KOPT-K1 (cell line): ENCODE data around the gene PDE7B.

Source experiments
- H3K27ac ChIP-seq: fragments of 200-600 bp; sonication (generic); 2 replicates; pipeline ENCODE4 v1.5.1; 2016; ENCODE audit warnings: antibody characterized with exemption, mild to moderate bottlenecking, low read depth, low read length; ENCODE audit not compliant: poor library complexity, severe bottlenecking
- H3K36me3 ChIP-seq: fragments of 200-600 bp; sonication (generic); 2 replicates; pipeline ENCODE4 v1.5.1; 2017; ENCODE audit warnings: antibody characterized with exemption, mild to moderate bottlenecking, low read length, moderate library complexity; ENCODE audit not compliant: insufficient read depth
- H3K9me3 ChIP-seq: fragments of 200-600 bp; sonication (generic); 2 replicates; pipeline ENCODE4 v1.5.1; 2017; ENCODE audit warnings: antibody characterized with exemption, low read length, mild to moderate bottlenecking; ENCODE audit not compliant: insufficient read depth, poor library complexity, severe bottlenecking

PDE7B gene

GRCh38 chr6:136058852-136059251, 207.4 kb downstream of the PDE7B start:
- Histone ChIP-seq H3K27ac (no peak overlapping the region), H3K9me3 (no peaks in the 10 kb centered on the region), H3K36me3 (no peaks in the 10 kb centered on the region)

DNA sequence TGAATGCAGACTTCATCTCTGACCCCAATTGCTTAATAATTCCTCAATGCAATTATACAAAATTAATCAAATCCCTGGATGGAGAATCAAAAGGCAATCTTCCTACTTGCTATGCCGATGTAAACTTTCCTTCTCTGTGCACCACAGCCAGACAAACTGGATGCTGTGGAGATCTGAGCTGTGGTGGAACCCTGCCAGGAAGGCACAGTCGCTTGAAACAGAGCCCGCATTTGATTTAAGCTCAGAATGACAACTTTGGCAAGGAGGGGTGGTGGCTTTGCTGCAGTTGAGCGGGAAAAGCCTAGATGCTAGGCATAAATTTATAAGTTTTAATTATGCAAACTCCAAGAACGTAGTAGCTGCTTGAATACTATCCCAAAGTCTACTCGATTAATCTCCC, 207.8 kb downstream of the PDE7B start:
- Histone ChIP-seq H3K36me3 (no peaks in the 10 kb centered on the region), H3K27ac (no peak overlapping the region), H3K9me3 (no peaks in the 10 kb centered on the region)

DNA sequence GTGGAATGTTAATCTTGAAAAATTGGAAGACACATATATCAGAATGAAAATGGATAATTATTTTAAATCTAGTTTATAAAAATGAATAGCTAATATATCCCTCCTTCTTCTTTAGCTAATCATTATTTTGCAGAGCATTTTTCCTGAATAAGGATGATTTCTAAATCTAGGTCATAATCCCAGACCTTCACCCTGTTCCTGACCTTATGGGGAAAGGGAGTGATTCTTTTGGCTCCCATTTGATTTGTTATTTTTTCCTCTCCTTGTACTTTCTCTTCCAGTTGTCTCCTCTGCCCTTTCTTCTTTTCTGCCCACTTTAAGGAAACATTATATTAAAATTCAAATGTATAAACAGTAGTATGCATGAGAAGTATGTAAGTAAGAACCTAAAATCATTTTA, 208.6 kb downstream of the PDE7B start:
- Histone ChIP-seq H3K9me3 (no peaks in the 10 kb centered on the region), H3K36me3 (no peaks in the 10 kb centered on the region), H3K27ac (no peak overlapping the region)

DNA sequence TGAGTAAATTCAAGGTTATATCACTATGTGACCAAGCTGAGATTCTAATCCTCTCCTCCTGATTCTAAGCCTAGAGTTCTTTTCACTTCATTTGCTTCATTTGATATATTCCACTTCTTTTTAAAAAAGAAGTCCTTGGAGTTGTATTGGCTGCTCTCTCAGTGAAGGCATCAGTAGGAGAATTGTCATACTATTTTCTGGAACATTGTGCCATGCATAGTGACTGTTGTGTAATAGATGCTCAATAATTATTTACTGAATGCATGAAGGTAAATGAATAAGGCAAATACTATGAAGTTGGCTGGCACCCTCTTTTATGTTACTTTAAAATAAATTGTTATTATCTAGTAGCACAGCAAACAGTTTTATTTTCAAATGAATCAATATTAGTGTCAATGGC, 209.3 kb downstream of the PDE7B start:
- Histone ChIP-seq H3K9me3 (no peaks in the 10 kb centered on the region), H3K36me3 (no peaks in the 10 kb centered on the region), H3K27ac (no peak overlapping the region)

GRCh38 chr6:136061701-136062100, 210.2 kb downstream of the PDE7B start:
- H3K9me3 ChIP-seq: no peaks in the 10 kb centered on the region
- no peaks in the 10 kb centered on the region for H3K36me3 ChIP-seq
- no peak overlapping the region for H3K27ac ChIP-seq

GRCh38 chr6:136063096-136063495, 211.6 kb downstream of the PDE7B start:
- H3K9me3 ChIP-seq: no peaks in the 10 kb centered on the region

GRCh38 chr6:136066005-136066404, 214.5 kb downstream of the PDE7B start:
- H3K27ac ChIP-seq: no peak overlapping the region
- no peaks in the 10 kb centered on the region for H3K9me3 ChIP-seq
- H3K36me3 ChIP-seq: no peaks in the 10 kb centered on the region

More at GRCh38 chr6:136063096-136063495, 211.6 kb downstream of the PDE7B start:
- Histone ChIP-seq H3K36me3 (no peaks in the 10 kb centered on the region), H3K27ac (no peak overlapping the region)

DNA sequence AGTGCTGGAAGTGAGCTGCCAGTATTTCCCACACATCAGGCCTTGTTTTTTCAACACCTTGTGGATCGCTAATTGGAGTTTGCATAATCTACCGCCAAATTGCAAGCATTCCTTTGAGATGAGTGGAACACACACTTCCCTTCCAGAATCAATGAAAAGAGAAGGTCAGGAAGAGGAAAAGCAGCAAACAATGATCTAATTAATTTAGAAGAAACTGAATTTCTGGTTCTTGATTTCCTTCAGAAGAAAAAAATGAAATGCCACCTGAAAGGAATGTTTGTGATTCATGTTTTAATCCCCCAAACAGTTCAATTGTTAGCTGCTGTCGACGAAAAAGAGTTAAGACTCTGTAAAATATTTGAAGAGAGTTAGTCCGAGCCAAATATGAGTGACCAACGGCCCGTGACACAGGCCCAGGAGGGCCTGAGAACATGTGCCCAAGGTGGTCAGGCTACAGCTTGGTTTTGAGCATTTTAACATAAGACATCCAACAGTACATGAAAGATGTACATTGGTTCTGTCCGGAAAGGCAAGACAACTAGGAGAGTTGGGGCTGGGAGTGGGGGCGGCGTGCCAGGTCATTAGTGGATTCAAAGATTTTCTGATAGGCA, 216.3 kb downstream of the PDE7B start:
- no peak overlapping the region for H3K27ac ChIP-seq
- H3K9me3 ChIP-seq: no peaks in the 10 kb centered on the region
- no peaks in the 10 kb centered on the region for H3K36me3 ChIP-seq

DNA sequence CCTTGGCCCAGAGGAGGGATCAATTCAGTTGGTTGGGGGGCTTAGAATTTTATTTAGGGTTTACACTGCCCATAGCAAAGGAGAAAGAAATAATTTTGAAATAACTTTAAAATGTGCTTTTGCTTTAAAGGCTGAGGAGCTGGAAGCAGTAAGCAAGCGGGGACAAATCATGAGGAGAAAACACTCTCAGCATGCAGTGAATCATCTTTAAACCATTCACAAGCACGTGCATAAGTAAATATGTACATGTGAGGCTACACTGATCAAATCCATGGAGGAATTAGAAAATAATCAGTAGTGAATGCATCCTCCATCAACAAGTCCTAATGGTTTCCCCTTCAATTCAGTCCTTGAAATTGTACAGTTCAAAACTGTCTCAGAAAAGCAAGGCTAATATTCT, 217.6 kb downstream of the PDE7B start:
- no peaks in the 10 kb centered on the region for H3K9me3 ChIP-seq
- no peaks in the 10 kb centered on the region for H3K36me3 ChIP-seq
- no peak overlapping the region for H3K27ac ChIP-seq

DNA sequence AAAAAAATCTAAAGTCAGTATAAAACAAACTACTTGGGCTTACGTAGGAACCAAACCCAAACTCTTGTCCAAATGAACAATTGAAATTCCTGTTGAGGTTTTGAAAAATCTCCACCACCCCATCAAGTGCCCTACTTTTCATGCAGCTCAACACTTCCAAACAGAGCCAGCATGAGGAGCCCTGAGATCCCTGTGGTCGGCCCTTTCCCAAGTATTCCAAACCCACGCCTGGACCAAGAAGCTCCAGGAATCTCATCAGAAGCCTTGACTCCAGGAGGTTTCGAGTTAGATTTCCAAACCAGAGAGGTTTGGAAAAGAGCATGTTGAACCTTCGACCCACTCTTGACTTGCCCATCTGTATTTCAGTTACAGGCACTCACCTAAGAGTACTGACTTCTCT, 219.3 kb downstream of the PDE7B start:
- no peaks in the 10 kb centered on the region for H3K36me3 ChIP-seq
- H3K9me3 ChIP-seq: no peaks in the 10 kb centered on the region
- no peak overlapping the region for H3K27ac ChIP-seq

DNA sequence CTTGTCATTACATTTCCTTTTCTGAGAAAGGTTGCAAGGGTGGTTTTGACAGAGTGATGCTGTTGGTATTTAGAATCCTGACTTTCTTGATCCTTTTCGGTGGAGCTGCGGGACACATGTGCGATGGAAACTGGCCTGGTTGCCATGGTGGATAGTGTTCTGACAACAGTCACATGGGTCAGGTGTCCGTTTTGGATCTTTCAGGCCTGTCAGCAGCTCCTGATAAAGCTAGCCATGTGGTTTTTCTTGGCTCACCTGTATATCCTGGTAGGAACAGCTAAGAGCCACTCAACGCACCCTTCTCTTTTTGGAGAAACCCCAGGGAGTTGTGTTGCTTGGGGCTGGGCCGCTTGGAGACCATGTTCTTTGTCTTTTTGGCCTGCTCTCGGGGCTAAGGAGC, 221.2 kb downstream of the PDE7B start:
- Histone ChIP-seq H3K9me3 (no peaks in the 10 kb centered on the region), H3K27ac (no peak overlapping the region), H3K36me3 (no peaks in the 10 kb centered on the region)

DNA sequence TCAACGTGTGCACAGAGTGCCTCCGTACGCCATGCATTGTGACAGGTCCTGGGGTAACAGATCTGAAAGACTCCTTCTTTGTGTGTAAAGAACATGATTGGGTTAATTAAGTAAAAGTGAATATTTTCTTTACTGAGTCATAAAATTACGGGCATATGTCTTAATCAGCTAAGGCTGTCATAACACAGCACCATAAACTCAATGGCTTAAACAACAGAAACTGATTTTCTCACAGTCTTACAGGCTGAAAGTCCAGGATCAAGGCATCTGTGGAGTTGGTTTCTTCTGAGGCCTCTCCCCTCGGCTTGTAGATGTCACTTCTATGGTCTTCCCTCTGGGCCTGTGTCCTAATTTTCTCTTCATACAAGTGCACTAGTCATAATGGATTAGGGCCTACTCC, 221.7 kb downstream of the PDE7B start:
- H3K9me3 ChIP-seq: no peaks in the 10 kb centered on the region
- H3K27ac ChIP-seq: no peak overlapping the region
- no peaks in the 10 kb centered on the region for H3K36me3 ChIP-seq

GRCh38 chr6:136076496-136076895, 225.0 kb downstream of the PDE7B start:
- Histone ChIP-seq H3K27ac (no peak overlapping the region), H3K36me3 (no peaks in the 10 kb centered on the region), H3K9me3 (no peaks in the 10 kb centered on the region)

GRCh38 chr6:136077834-136078576, 226.5 kb downstream of the PDE7B start:
- H3K27ac ChIP-seq: no peak overlapping the region
- H3K36me3 ChIP-seq: no peaks in the 10 kb centered on the region
- H3K9me3 ChIP-seq: no peaks in the 10 kb centered on the region

- Histone ChIP-seq H3K36me3 (no peaks in the 10 kb centered on the region), H3K27ac (no peak overlapping the region), H3K9me3 (no peaks in the 10 kb centered on the region)
Measured at GRCh38 chr6:136079701-136080565, 228.4 kb downstream of the PDE7B start.
